Adrenal gland (tissue), 12 donors: ENCODE measurements around the gene CECR2. TPM values are rescaled to one million over a fixed set of nuclear protein-coding genes. Genes with fewer than 3 reads are reported as not detected.

Experiments used
- DNase-seq, 7 donors: peaks; one replicate each; pipeline ENCODE4 v3.0.0-alpha.2; 2019 to 2020
- H3K27ac ChIP-seq, 5 donors: fragments of 200-600 bp; sonication (generic) in 4 of 5; 1 replicate in 3 of 5; 2 replicates in 2 of 5; pipeline versions ENCODE4 v1.5.1 to v1.8.0; 2016 to 2020; ENCODE audit warnings: mild to moderate bottlenecking in 1 of 5
- H3K27me3 ChIP-seq: fragments of 200-600 bp; 2 replicates; pipeline ENCODE4 v1.8.0; 2021
- H3K36me3 ChIP-seq, 2 donors: fragments of 200-600 bp; replicated peaks in 1 of 2; 1 replicate in 1 of 2; 2 replicates in 1 of 2; pipeline versions ENCODE4 v1.5.1 to v1.8.0; 2018 to 2022
- H3K4me1 ChIP-seq, 2 donors: fragments of 200-600 bp; replicated peaks in 1 of 2; 1 replicate in 1 of 2; 2 replicates in 1 of 2; pipeline versions ENCODE4 v1.5.1 to v1.8.0; 2018 to 2021
- H3K4me3 ChIP-seq, 4 donors: fragments of 200-600 bp; sonication (generic) in 3 of 4; one replicate each; pipeline ENCODE4 v1.5.1; 2016 to 2018
- H3K9me3 ChIP-seq, 3 donors: fragments of 200-600 bp; sonication (generic) in 1 of 3; replicated peaks in 1 of 3; 1 replicate in 2 of 3; 2 replicates in 1 of 3; pipeline versions ENCODE4 v1.5.1 to v1.8.0; 2016 to 2021
- CTCF ChIP-seq, 6 experiments: fragments of 450-650 bp in 4 of 6; fragments of 200-600 bp in 2 of 6; sonication (generic) in 1 of 6; IDR thresholded peaks; 1 replicate in 5 of 6; 2 replicates in 1 of 6; pipeline versions ENCODE4 v1.5.1 to v1.8.0; 2016 to 2021; ENCODE audit warnings: antibody characterized with exemption in 6 of 6, mild to moderate bottlenecking in 2 of 6, moderate library complexity in 1 of 6
- POLR2A ChIP-seq, 2 donors: fragments of 450-650 bp; IDR thresholded peaks; one replicate each; pipeline ENCODE4 v1.6.1; 2017; ENCODE audit warnings: antibody characterized with exemption in 2 of 2, mild to moderate bottlenecking in 2 of 2, moderate library complexity in 1 of 2
- WGBS, 4 donors: extraction: QIAGEN DNeasy Blood & Tissue Kit in 2 of 4; methylation state at CpG; one replicate each; pipeline versions ENCODE4 v1.1.5 to v1.1.7; 2013 to 2017; 5-methylcytosine and 5-hydroxymethylcytosine counted together
- intact Hi-C, 2 donors: fragments of 100-400 bp; cut with DNase I; formaldehyde crosslinking; loops; one replicate each; pipeline versions ENCODE4 v1.14.1 to v1.15.0; 2022 to 2023
- polyA plus RNA-seq, 3 donors: library from polyadenylated mRNA; stranded (reverse); fragments of 200-250 nt in 2 of 3; fragments of 350-450 nt in 1 of 3; fragmentation: Illumina TruSeq in 1 of 3; extraction: RNeasy Lipid Tissue Mini Kit (QIAGEN cat#74804) in 1 of 3; gene quantifications; one replicate each; pipeline ENCODE4 v1.2.3, GENCODE V29; 2013 to 2014
- total RNA-seq, 9 donors: library from RNA; depleted of rRNA in 4 of 9; stranded (reverse); fragments of >200 nt in 4 of 9; fragments of 120-200 nt in 1 of 9; fragmentation: NEBNext Ultra II Directional in 1 of 9; extraction: Animal tissue kit (Norgen Biotek cat#: 25700) in 1 of 9; gene quantifications; one replicate each; pipeline versions ENCODE4 v1.1.0 to v1.2.4, GENCODE V29; 2013 to 2023
- donor health status: healthy with polysubstance abuse.
- donor health status: Bipolar disorder and iron deficiency.
- donor health status: DM: yes; HTN: yes; CAD: no.
- donor health status: DM: no; HTN: no; CAD: no.
- donor health status: DM: no; HTN: no; CAD: no.
- donor health status: DM: yes; HTN: yes; CAD: no.

Gene CECR2
- total and polyA plus RNA-seq, 12 donors = 0.20 to 1.7 (median 0.67) TPM

- Histone ChIP-seq H3K9me3 (no peaks in the 10 kb centered on the region), H3K36me3 (no peaks in the 10 kb centered on the region), H3K4me3 (no peak overlapping the region), H3K27ac (no peak overlapping the region), H3K4me1 (no peaks in the 10 kb centered on the region), H3K27me3 (no peaks in the 10 kb centered on the region)
- 72 to 88% (median 86%) methylated on average over 5 of the region's 5 CpGs for WGBS, 4 donors
- intact Hi-C loops = no loop called here
- no peak for TF ChIP-seq CTCF (IDR thresholded peaks at IDR 0.05)
- no peak for TF ChIP-seq POLR2A (IDR thresholded peaks at IDR 0.05)
- no peak for DNase-seq
Measured at GRCh38 chr22:17481424-17481823, 112.2 kb downstream of the CECR2 start.

- H3K36me3 ChIP-seq = no peaks in the 10 kb centered on the region
- H3K9me3 ChIP-seq = no peaks in the 10 kb centered on the region
- no peaks in the 10 kb centered on the region for H3K27me3 ChIP-seq
- no peak for TF ChIP-seq CTCF (IDR thresholded peaks at IDR 0.05)
- no peak for TF ChIP-seq POLR2A (IDR thresholded peaks at IDR 0.05)
- no peaks in the 10 kb centered on the region for H3K4me1 ChIP-seq
- no peak overlapping the region for H3K4me3 ChIP-seq
- DNase-seq = no peak
- intact Hi-C loops = no loop called here
- H3K27ac ChIP-seq = no peak overlapping the region
- 74 to 88% (median 80%) methylated on average over 2 of the region's 2 CpGs for WGBS, 4 donors
Measured at GRCh38 chr22:17483688-17484372, 114.6 kb downstream of the CECR2 start.

GRCh38 chr22:17484608-17485007 lies 115.3 kb downstream of the CECR2 start:
- H3K4me3 ChIP-seq = no peak overlapping the region
- no peaks in the 10 kb centered on the region for H3K4me1 ChIP-seq
- WGBS, 4 donors = 82 to 86% (median 84%) methylated on average over 12 of the region's 12 CpGs
- intact Hi-C loops = no loop called here
- no peak for DNase-seq
- no peaks in the 10 kb centered on the region for H3K36me3 ChIP-seq
- H3K9me3 ChIP-seq = no peaks in the 10 kb centered on the region
- no peak for TF ChIP-seq CTCF (IDR thresholded peaks at IDR 0.05)
- TF ChIP-seq POLR2A (IDR thresholded peaks at IDR 0.05) = no peak
- no peak overlapping the region for H3K27ac ChIP-seq
- H3K27me3 ChIP-seq = no peaks in the 10 kb centered on the region

GRCh38 chr22:17486313-17486712 lies 117.1 kb downstream of the CECR2 start:
- H3K4me1 ChIP-seq = no peaks in the 10 kb centered on the region
- WGBS, 4 donors = 41 to 60% (median 45%) methylated on average over 8 to 10 of the region's 10 CpGs
- H3K27me3 ChIP-seq = no peaks in the 10 kb centered on the region
- intact Hi-C loops = no loop called here
- no peaks in the 10 kb centered on the region for H3K36me3 ChIP-seq
- no peaks in the 10 kb centered on the region for H3K9me3 ChIP-seq
- H3K27ac ChIP-seq = no peak overlapping the region
- DNase-seq = peak in 6 of 7 donors; percentile 22 to 76 (median 38)
- TF ChIP-seq CTCF (IDR thresholded peaks at IDR 0.05) (no peak), POLR2A (IDR thresholded peaks at IDR 0.05) (no peak)
- H3K4me3 ChIP-seq = no peak overlapping the region
